Thyroid gland (tissue), 4 donors: Measurements from ENCODE around the gene SRSF12. TPM values are rescaled to one million over a fixed set of nuclear protein-coding genes. Genes with fewer than 3 reads are reported as not detected.
A peak's percentile ranks its signal among the peaks of the same experiment; 100 is the strongest.

Experiments
- DNase-seq, 2 donors: peaks; one replicate each; pipeline ENCODE4 v3.0.0-alpha.2; 2019
- H3K27ac ChIP-seq, 3 donors: fragments of 200-600 bp; sonication (generic); 1 replicate in 2 of 3; 2 replicates in 1 of 3; pipeline ENCODE4 v1.5.1; 2016 to 2019; ENCODE audit warnings: mild to moderate bottlenecking in 1 of 3, moderate library complexity in 1 of 3
- H3K27me3 ChIP-seq: fragments of 200-600 bp; sonication (generic); one replicate; pipeline ENCODE4 v1.5.1; 2019
- H3K36me3 ChIP-seq, 2 donors: fragments of 200-600 bp; sonication (generic); one replicate each; pipeline ENCODE4 v1.5.1; 2016 to 2019
- H3K4me1 ChIP-seq, 2 donors: fragments of 200-600 bp; sonication (generic); one replicate each; pipeline ENCODE4 v1.5.1; 2017 to 2019
- H3K4me3 ChIP-seq, 3 donors: fragments of 200-600 bp; sonication (generic); replicated peaks in 1 of 3; 1 replicate in 2 of 3; 2 replicates in 1 of 3; pipeline ENCODE4 v1.5.1; 2016; ENCODE audit warnings: mild to moderate bottlenecking in 1 of 3
- H3K9me3 ChIP-seq: fragments of 200-600 bp; sonication (generic); one replicate; pipeline ENCODE4 v1.5.1; 2017
- POLR2A ChIP-seq, 2 donors: fragments of 450-650 bp; IDR thresholded peaks; one replicate each; pipeline ENCODE4 v1.6.1; 2017; ENCODE audit warnings: antibody characterized with exemption in 2 of 2, mild to moderate bottlenecking in 2 of 2, moderate library complexity in 1 of 2
- WGBS, 2 donors: methylation state at CpG; one replicate each; pipeline ENCODE4 v1.1.5; 2017; 5-methylcytosine and 5-hydroxymethylcytosine counted together
- intact Hi-C: fragments of 100-400 bp; cut with DNase I; formaldehyde crosslinking; loops from one replicate; pipeline ENCODE4 v1.15.1; 2023
- total RNA-seq, 4 donors: library from RNA; depleted of rRNA; stranded (reverse); fragments of >200 nt; gene quantifications; one replicate each; pipeline ENCODE4 v1.2.3, GENCODE V29; 2016
- TF ChIP-seq, protein P1 (sequence below), 6 experiments: fragments of 200-600 bp in 3 of 6; fragments of 450-650 bp in 3 of 6; sonication (generic) in 3 of 6; IDR thresholded peaks; one replicate each; pipeline ENCODE4 v1.5.1; 2016 to 2019; ENCODE audit warnings: antibody characterized with exemption in 6 of 6, mild to moderate bottlenecking in 2 of 6, inconsistent platforms in 1 of 6, moderate library complexity in 1 of 6

SRSF12 gene
- total RNA-seq, 4 donors from 2014 or later: 0.88 to 3.3 (median 2.7) TPM

DNA sequence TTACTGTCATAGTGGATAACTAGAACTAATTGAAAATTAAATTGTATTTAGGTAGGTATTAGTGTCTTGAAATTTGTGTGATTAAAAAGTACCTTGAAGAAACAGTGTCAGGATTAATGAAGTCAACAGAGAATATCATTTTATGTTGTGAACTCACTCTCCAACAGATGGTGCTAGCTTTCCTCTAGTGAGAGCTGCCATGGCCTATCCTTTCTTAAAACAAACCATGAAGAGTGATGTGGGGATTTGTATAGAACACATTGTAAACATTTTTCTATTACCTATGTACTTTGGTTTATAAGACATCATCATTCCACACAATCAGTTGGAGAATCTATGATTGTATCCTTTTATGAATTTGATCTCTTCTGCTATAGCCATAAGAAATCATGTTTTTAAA lies 4.8 kb upstream of the SRSF12 start:
- Histone ChIP-seq H3K36me3 (no peaks in the 10 kb centered on the region), H3K27ac (no peak overlapping the region), H3K27me3 (no peaks in the 10 kb centered on the region), H3K9me3 (no peaks in the 10 kb centered on the region), H3K4me3 (no peak overlapping the region), H3K4me1 (peaks cover 0 to 3% of the 10 kb centered on the region in 2 donors)
- TF ChIP-seq, protein P1, sequence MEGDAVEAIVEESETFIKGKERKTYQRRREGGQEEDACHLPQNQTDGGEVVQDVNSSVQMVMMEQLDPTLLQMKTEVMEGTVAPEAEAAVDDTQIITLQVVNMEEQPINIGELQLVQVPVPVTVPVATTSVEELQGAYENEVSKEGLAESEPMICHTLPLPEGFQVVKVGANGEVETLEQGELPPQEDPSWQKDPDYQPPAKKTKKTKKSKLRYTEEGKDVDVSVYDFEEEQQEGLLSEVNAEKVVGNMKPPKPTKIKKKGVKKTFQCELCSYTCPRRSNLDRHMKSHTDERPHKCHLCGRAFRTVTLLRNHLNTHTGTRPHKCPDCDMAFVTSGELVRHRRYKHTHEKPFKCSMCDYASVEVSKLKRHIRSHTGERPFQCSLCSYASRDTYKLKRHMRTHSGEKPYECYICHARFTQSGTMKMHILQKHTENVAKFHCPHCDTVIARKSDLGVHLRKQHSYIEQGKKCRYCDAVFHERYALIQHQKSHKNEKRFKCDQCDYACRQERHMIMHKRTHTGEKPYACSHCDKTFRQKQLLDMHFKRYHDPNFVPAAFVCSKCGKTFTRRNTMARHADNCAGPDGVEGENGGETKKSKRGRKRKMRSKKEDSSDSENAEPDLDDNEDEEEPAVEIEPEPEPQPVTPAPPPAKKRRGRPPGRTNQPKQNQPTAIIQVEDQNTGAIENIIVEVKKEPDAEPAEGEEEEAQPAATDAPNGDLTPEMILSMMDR (IDR thresholded peaks at IDR 0.05): peak in 3 of 6 experiments; percentile 51 to 54 (median 52)
- no peak for TF ChIP-seq POLR2A (IDR thresholded peaks at IDR 0.05)
- intact Hi-C loops: no loop called here
- no peak for DNase-seq

DNA sequence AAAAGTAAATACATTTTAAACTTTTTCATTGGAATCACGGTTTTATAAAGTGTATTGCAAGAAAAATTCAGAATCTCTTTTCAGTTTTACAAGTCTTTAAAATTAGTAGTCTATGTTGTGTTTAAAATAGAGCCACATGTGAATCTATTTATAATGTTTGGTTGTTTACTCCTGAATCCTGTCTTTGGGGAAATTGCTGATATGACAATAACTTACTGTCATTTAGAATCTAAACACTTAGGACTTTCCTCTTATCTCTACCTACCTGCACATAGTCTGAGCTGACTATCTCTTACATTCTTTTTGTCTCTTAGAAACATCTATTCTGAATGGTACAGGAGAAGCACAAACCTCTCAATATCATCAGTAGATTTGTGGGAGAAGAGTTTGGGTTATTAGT lies 4.1 kb upstream of the SRSF12 start:
- Histone ChIP-seq H3K36me3 (no peaks in the 10 kb centered on the region), H3K9me3 (no peaks in the 10 kb centered on the region), H3K27me3 (no peaks in the 10 kb centered on the region), H3K4me3 (no peak overlapping the region), H3K4me1 (peaks cover 1 to 3% of the 10 kb centered on the region in 2 donors), H3K27ac (no peak overlapping the region)
- WGBS, 2 donors: 88 to 90% methylated on average over 1 of the region's 1 CpG
- no peak for DNase-seq
- TF ChIP-seq, protein P1 (IDR thresholded peaks at IDR 0.05): no peak
- no peak for TF ChIP-seq POLR2A (IDR thresholded peaks at IDR 0.05)
- intact Hi-C loops: no loop called here

DNA sequence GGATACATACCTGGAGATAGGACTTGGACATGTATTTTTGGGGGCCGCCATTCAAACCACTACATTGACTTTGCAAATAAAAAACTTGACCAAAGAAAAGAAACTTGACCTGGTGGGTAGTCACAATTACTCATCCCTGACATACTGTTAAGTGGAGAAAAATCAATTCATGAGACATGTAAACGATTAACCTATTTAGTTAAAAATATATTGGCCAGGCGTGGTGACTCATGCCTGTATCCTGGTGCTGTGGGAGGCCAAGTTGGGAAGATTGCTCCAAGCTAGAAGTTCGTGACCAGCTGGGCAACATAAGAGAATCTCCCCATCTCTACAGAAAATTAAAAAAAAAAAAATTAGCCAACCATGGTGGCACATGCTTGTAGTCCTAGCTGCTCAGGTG lies 2.5 kb upstream of the SRSF12 start:
- 94 to 95% methylated on average over 4 of the region's 4 CpGs for WGBS, 2 donors
- peaks cover 3 to 5% of the 10 kb centered on the region in 2 donors for H3K4me1 ChIP-seq
- no peak for TF ChIP-seq POLR2A (IDR thresholded peaks at IDR 0.05)
- TF ChIP-seq, protein P1 (IDR thresholded peaks at IDR 0.05): no peak
- no peaks in the 10 kb centered on the region for H3K36me3 ChIP-seq
- DNase-seq: no peak
- intact Hi-C loops: no loop called here
- H3K27me3 ChIP-seq: no peaks in the 10 kb centered on the region
- H3K4me3 ChIP-seq: no peak overlapping the region
- H3K27ac ChIP-seq: no peak overlapping the region
- no peaks in the 10 kb centered on the region for H3K9me3 ChIP-seq

- Histone ChIP-seq H3K36me3 (no peaks in the 10 kb centered on the region), H3K27ac (no peak overlapping the region), H3K9me3 (no peaks in the 10 kb centered on the region), H3K4me3 (no peak overlapping the region), H3K4me1 (peaks cover 3 to 5% of the 10 kb centered on the region in 2 donors), H3K27me3 (no peaks in the 10 kb centered on the region)
- intact Hi-C loops: no loop called here
- TF ChIP-seq, protein P1 (IDR thresholded peaks at IDR 0.05): no peak
- no peak for TF ChIP-seq POLR2A (IDR thresholded peaks at IDR 0.05)
- DNase-seq: peak; percentile 27 to 34
- WGBS, 2 donors: 78 to 84% methylated on average over 8 of the region's 8 CpGs
Measured at GRCh38 chr6:89118931-89119330, 1.1 kb upstream of the SRSF12 start.

GRCh38 chr6:89116702-89117101 lies 1.2 kb downstream of the SRSF12 start:
- 64 to 72% methylated on average over 6 of the region's 6 CpGs for WGBS, 2 donors
- intact Hi-C loops: no loop called here
- no peaks in the 10 kb centered on the region for H3K27me3 ChIP-seq
- H3K27ac ChIP-seq: no peak overlapping the region
- no peaks in the 10 kb centered on the region for H3K36me3 ChIP-seq
- peaks cover 3 to 5% of the 10 kb centered on the region in 2 donors for H3K4me1 ChIP-seq
- DNase-seq: no peak
- TF ChIP-seq, protein P1 (IDR thresholded peaks at IDR 0.05): no peak
- TF ChIP-seq POLR2A (IDR thresholded peaks at IDR 0.05): no peak
- no peaks in the 10 kb centered on the region for H3K9me3 ChIP-seq
- no peak overlapping the region for H3K4me3 ChIP-seq
